ENCODE data around the gene PLA2G12A.
"Not testable (repeated sequence)": the region's sequence is repeated elsewhere in the genome, so short reads cannot be mapped to it uniquely, and the experiment has no call there.

PLA2G12A gene

DNA sequence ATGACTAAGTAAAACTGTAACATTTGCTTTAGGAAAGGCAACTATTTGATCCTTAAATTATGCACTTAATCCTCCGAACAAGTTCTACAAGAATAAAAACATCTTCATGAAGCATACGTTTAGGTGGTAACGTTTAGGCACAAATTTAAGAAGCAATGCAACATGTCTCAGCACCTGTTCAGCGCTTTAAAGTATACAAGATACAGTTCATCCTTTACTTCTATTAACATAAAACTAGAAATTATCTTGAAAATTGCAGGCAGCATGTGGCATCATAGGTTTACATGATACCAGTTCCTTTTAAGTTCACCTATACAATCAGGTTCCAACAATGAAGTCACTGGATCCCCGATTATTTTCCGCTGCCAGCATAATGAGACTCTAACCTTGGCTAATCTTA is 1.5 kb downstream of the PLA2G12A start:
- DNase-seq (ENCODE audit: low spot score), result no peak

DNA sequence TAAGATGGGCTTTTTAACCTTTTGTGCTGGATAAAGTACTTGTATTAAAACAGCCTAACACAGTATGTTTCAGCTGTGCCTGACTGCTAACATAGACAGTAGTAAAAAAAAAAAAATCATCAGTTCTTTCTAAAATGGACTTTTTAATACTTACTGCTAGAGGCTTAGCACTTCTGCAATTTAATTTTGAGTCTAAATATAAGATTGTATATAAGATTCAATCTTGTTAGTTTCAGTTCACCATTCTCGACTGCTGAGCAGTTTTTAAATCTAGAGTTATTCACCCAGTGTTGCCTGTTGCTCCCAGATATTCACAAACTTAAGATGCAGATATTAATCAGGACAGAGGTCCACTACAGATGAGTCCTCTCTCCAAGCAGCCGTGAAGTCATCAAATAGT is 6.8 kb downstream of the PLA2G12A start:
- no peak for DNase-seq (ENCODE audit: low spot score)

DNA sequence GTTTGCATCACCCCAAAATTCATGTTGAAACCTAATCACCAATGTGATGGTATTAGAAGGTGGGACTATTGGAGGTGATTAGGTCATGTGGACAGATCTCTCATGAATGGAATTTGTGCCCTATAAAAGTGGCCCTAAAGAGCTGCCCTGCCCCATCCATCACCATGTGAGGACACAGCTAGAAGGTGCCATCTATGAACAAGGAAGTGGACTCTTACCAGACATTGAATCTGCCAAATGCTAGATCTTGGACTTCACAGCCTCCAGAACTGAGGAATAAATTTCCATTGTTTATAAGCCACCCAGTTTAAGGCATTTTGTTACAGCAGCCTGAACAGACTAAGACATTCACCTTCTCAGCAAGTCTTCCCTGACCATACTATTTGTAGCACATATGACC is 7.5 kb downstream of the PLA2G12A start:
- DNase-seq (ENCODE audit: low spot score), result no peak

DNA sequence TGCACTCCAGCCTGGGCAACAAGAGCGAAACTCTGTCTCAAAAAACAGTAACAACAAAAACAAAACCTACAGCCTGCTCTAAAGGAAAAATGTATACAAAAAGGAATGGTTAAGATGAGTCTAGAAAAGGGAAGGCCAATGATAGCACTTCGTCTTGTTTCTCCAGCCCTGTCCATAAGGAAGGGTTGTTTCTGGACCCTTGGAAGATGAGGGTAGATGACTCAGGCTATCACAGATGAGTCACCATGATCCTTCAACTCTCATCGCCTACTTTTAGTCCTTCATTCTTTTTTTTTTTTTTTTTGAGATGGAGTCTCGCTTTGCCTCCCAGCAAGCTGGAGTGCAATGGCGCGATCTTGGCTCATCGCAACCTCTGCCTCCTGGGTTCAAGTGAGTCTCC is 8.8 kb downstream of the PLA2G12A start:
- DNase-seq (ENCODE audit: low spot score), result no peak

DNA sequence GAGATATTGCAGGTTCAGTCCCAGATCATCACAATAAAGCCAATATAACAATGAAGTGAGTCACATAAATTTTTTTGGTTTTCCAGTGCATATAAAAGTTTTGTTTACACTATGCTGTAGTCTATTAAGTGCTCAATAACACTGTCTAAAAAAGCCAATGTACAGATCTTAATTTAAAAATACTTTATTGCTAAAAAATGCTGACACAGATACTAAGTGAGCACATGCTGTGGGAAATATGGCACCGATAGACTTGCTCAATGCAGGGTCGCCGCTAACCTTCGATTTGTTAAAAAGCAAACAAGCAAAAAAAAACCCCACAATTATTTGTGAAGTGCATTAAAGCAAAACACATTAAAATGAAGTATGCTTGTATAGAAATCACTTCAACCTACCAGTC is 10.3 kb downstream of the PLA2G12A start:
- DNase-seq (ENCODE audit: low spot score), result no peak

GRCh38 chr4:109718759-109719158 is 11.1 kb downstream of the PLA2G12A start:
- no peak for DNase-seq (ENCODE audit: low spot score)

DNA sequence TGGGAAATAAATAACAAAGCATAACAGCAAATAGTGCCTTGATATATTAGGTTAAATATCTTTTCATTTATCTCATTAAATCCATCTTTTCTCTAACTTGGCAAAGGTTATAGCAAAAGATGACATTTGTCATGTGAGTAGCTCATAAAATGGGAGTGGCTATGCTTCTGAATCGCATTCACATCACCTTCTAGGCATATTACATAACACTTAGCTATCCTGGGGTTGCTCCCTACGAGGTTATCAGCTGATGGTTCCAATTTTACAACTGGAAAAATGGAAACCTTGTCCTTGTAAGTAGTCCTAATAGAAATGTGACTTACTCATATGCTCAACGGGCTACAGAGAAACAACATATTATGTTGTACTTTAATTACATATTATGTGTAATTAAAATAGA is 16.4 kb downstream of the PLA2G12A start:
- no peak for DNase-seq (ENCODE audit: low spot score)

DNA sequence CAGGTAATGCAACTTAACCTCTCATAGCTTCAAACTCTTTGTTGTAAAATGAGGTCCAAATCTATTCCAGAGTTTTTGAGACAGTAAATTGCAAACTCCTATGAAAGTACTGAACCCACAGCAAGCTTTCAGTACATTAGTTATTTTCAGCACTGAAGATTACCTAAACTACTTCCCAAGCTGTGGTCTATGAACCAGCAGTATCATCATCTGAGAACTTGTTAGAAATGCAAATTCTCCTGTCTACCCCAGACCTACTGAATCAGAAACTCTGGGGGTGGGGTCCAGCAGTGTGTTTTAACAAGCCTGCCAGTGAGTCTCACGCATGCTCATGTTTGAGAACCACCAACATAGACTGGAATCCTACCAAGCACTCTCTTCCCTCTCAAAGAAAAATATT is 20.9 kb downstream of the PLA2G12A start:
- no peak for DNase-seq (ENCODE audit: low spot score)

- DNase-seq (ENCODE audit: low spot score), result no peak
These were observed 21.4 kb downstream of the PLA2G12A start for GRCh38 chr4:109708435-109708834.

DNA sequence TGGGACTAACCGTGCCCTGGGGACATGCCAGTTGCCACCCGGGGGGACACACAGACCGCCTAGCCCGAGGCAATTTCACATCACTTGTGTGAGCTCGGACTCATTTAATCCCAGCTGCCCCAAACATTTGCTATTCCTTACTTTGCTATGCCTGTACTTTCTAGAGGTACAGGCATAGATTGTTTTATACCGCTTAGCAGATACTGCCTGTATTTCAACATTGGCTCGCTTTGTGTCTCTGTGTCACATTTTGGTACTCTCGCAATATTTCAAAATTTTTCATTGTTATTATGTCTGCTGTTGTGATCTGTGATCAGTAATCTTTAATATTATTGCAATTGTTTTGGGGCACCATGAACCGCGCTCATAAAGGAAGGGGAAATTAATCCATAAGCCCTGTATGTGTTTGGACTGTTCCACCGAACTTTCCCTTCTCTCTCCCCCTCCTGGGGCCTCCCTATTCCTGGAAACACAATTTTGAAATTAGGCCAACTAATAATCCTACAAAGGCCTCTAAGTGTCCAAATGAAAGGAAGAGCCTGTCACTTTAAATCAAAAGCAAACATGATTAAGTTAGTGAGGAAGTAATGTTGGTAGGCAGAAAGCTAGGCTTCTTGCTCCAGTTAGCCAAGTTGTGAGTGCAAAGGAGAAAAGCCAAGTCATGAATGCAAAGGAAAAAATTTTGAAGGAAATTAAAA is 26.1 kb downstream of the PLA2G12A start:
- peak; percentile 7 for DNase-seq (ENCODE audit: low spot score)

GRCh38 chr4:109702950-109703663 is 26.8 kb downstream of the PLA2G12A start, which contains the start of gene CASP6:
CASP6 (minus strand) TSS chr4:109703445; CDS start chr4:109703395, 50 bp downstream.
- peak; percentile 56 for DNase-seq (ENCODE audit: low spot score)

- peak; percentile 10 for DNase-seq (ENCODE audit: low spot score)
These were observed 28.1 kb downstream of the PLA2G12A start for GRCh38 chr4:109701566-109702410.

- no peak for DNase-seq (ENCODE audit: low spot score)
These were observed 30.2 kb downstream of the PLA2G12A start for GRCh38 chr4:109699553-109700225.

- DNase-seq (ENCODE audit: low spot score), result no peak
These were observed 31.2 kb downstream of the PLA2G12A start for GRCh38 chr4:109698656-109699055.

- no peak for DNase-seq (ENCODE audit: low spot score)
These were observed 38.4 kb downstream of the PLA2G12A start for GRCh38 chr4:109691411-109691920.

DNA sequence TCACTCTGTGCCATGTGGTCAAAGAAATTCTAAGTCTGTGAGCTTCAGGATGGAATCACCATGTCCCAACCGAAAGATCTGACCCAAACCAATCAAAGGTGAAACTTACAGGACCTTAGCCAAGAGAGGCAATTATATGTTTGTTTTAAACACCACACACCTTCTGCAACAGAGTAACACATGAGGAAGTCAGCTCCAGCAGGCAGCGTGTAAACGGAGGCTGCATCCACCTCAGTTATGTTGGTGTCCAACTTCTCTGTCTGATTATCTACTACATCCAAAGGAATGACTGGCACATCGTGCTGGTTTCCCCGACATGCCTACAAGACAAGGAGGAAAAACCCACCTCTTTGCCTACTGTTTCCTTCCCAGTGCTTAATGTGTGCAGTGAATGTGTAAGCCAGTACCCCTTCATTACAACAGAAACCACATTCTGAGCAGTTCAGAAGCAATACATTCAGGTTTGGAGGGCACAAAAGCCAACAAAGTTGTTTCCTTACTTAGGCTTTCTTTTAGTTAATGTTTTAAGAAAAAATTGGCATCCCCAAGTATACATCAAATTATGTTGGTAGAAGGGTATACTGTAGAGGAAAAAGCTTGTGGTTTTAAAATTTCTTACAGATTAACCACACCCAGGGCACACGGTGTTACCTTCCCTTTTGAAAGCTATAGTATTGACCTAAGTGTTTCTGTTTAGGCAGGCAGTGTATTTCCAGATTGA is 39.0 kb downstream of the PLA2G12A start:
- no peak for DNase-seq (ENCODE audit: low spot score)

DNA sequence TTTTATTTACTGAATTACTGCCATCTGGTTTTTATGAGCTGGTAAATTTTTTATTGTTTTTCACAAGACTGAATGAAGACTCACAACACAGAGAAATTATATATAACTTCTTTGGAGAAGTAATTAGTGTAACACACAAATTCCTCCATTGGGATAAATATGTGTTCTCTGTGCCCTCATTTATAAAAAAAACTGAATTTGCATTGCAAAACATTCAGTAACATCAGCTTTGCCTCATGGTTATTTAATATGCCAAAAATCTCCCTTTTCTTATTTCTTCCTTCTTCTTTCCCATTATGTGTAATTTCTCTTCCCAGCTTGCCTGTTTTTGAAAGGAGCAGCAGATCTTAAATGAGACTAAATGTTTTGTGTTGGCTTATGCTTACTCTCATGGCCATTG is 45.1 kb downstream of the PLA2G12A start:
- no peak for DNase-seq (ENCODE audit: low spot score)

DNA sequence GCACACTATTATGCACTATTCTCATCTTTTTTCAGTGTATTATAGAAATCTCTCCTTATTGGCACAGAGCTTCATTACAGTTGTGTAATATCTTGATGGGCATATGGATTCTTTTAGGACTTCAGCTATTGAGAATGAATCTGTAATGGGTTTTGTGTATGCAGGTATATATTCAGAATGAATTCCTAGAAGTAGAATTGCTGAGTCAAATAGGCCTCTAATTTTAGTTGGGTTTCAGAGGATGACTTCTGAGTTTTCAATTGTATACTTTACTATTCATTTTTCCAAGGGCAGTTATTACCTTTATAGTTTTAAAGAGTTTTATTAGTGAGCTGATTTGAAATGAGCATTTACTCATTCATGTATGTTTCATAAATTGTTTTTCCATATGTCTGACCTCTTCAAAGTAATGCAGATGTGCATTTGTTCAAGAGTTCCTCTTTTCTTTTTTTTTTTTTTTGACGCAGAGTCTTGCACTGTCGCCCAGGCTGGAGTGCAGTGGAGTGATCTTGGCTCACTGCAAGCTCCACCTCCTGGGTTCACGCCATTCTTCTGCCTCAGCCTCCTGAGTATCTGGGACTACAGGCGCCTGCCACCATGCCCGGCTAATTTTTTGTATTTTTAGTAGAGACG is 46.1 kb downstream of the PLA2G12A start:
- no peak for DNase-seq (ENCODE audit: low spot score)

DNA sequence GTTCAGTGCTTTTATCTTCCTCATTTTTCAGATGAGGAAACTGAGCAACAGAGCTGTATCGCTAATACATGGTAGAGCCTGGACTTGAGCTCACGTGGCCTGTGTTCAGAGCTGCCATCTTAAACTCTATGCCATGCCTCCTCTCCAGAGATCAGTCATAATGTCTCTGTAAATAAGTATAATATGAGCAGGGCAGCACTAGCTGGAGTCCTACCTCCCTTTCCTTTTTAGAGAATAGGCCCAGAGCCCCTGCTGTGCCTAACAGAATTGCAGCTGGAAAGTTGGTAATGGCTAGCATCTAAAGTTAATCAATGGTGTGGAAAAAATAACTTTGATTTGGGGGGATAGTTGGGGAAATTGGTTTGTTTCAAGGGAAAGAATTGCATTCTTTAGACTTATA is 47.0 kb downstream of the PLA2G12A start:
- DNase-seq (ENCODE audit: low spot score), result no peak

DNA sequence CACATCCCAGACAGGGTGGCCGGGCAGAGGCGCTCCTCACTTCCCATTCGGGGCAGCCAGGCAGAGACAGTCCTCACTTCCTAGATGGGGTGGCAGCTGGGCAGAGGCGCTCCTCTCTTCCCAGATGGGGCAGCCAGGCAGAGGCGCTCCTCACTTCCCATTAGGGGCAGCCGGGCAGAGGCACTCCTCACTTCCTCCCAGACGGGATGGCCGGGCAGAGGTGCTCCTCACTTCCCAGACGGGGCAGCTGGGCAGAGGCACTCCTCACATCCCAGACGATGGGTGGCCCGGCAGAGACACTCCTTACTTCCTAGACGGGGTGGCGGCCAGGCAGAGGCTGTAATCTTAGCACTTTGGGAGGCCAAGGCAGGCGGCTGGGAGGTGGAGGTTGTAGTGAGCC is 50.9 kb downstream of the PLA2G12A start:
- DNase-seq (ENCODE audit: low spot score), result not testable (repeated sequence)

DNA sequence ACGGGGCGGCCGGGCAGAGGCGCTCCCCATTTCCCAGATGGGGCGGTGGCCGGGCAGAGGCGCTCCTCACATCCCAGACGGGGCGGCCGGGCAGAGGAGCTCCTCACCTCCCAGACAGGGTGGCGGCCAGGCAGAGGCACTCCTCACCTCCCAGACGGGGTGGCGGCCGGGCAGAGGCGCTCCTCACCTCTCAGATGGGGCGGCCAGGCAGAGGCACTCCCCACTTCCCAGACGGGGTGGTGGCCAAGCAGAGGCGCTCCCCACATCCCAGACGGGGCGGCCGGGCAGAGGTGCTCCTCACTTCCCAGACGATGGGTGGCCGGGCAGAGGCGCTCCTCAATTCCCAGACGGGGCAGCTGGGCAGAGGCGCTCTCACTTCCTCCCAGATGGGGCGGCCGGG is 51.4 kb downstream of the PLA2G12A start:
- not testable (repeated sequence) for DNase-seq (ENCODE audit: low spot score)
